SW 1271 (cell line): Measurements from ENCODE around the gene SLC27A5.

Experiments used
- DNase-seq, 2 experiments: peaks; one replicate each; lab custom pipeline; 2025; lab: John Stamatoyannopoulos, UW

SLC27A5 gene

GRCh38 chr19:58511353-58512208 lies at the start of gene SLC27A5:
Gene SLC27A5 (minus strand): TSS chr19:58511992. CDS start chr19:58511955, 37 bp downstream.
- DNase-seq = no peak

- no peak for DNase-seq
Measured at GRCh38 chr19:58560921-58561320, 49.1 kb upstream of the SLC27A5 start.

- DNase-seq = no peak
Measured at GRCh38 chr19:58560007-58560887, 48.5 kb upstream of the SLC27A5 start.

- DNase-seq = no peak
Measured at GRCh38 chr19:58559275-58560006, 47.6 kb upstream of the SLC27A5 start.

- DNase-seq = no peak
Measured at GRCh38 chr19:58558623-58559274, 47.0 kb upstream of the SLC27A5 start.

GRCh38 chr19:58558066-58558622 lies 46.4 kb upstream of the SLC27A5 start, which contains the start of gene UBE2M:
Gene UBE2M (minus strand): TSS chr19:58558611. CDS start chr19:58558381, 230 bp downstream.
- no peak for DNase-seq

GRCh38 chr19:58557221-58558065 lies 45.7 kb upstream of the SLC27A5 start:
- DNase-seq = no peak

GRCh38 chr19:58556622-58557220 lies 44.9 kb upstream of the SLC27A5 start:
- no peak for DNase-seq

- no peak for DNase-seq
Measured at GRCh38 chr19:58555920-58556621, 44.3 kb upstream of the SLC27A5 start.

GRCh38 chr19:58555369-58555885 lies 43.6 kb upstream of the SLC27A5 start:
- DNase-seq = no peak

GRCh38 chr19:58554494-58555368 lies 42.9 kb upstream of the SLC27A5 start, which contains the start of gene CHMP2A:
Gene CHMP2A (minus strand): TSS chr19:58555105. CDS start chr19:58554212, 893 bp downstream.
- no peak for DNase-seq

GRCh38 chr19:58553799-58554493 lies 42.2 kb upstream of the SLC27A5 start:
- DNase-seq = no peak

- no peak for DNase-seq
Measured at GRCh38 chr19:58552655-58553054, 40.9 kb upstream of the SLC27A5 start.

- DNase-seq = no peak
Measured at GRCh38 chr19:58551577-58552471, 40.0 kb upstream of the SLC27A5 start.

GRCh38 chr19:58551123-58551497 lies 39.3 kb upstream of the SLC27A5 start:
- DNase-seq = no peak
